ENCODE data around the gene SLC38A3.

SLC38A3 gene

DNA sequence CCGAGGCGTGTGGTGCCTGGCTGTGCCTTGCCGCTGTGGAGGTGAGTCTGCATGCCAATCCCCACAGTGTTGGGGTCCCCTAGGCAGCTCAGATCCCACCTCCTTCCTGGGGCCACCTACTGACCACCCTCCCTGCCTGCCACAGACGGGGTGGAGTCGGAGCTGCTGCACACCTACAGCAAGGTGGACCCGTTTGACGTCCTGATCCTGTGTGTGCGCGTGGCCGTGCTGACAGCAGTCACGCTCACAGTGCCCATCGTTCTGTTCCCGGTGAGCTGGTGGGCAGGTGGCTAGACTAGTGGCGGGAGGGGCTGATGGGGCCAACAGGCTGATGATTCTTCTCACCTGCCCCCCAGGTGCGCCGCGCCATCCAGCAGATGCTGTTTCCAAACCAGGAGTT, 13.4 kb downstream of the SLC38A3 start:
- no peak for ATAC-seq (ENCODE audit: low read depth)

DNA sequence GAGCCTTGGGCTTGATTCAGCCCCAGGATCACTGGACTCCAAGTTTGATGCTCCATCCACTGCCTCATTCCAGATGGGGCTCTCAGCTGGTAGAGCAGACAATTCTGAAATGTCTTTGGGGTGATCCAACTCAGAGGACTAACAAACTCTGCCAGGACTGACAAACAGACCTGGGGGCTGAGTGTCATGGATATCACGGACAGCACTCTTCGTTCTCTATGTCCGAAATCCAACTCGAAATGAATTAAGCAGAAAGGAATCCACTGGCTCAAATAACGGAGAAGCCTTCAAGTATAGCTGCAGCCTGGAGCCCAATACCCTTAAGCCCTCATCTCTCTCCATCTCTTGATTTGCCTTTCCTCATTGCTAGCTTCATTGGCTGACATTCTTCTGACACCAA, 14.2 kb downstream of the SLC38A3 start:
- H3K36me3 ChIP-seq (ENCODE audit: low read depth): no peaks in the 10 kb centered on the region
- no peaks in the 10 kb centered on the region for H3K4me1 ChIP-seq (ENCODE audit: insufficient read depth, poor library complexity, severe bottlenecking)
- no peak overlapping the region for H3K4me3 ChIP-seq (ENCODE audit: severe bottlenecking)
- no peaks in the 10 kb centered on the region for H3K27me3 ChIP-seq (ENCODE audit: insufficient read depth, poor library complexity, severe bottlenecking)
- no peaks in the 10 kb centered on the region for H3K9me3 ChIP-seq (ENCODE audit: severe bottlenecking)
- H3K27ac ChIP-seq (ENCODE audit: poor library complexity, severe bottlenecking): no peak overlapping the region
- DNase-seq (ENCODE audit: low spot score) (no peak), ATAC-seq (ENCODE audit: low read depth) (no peak)
- TF ChIP-seq, protein P1, sequence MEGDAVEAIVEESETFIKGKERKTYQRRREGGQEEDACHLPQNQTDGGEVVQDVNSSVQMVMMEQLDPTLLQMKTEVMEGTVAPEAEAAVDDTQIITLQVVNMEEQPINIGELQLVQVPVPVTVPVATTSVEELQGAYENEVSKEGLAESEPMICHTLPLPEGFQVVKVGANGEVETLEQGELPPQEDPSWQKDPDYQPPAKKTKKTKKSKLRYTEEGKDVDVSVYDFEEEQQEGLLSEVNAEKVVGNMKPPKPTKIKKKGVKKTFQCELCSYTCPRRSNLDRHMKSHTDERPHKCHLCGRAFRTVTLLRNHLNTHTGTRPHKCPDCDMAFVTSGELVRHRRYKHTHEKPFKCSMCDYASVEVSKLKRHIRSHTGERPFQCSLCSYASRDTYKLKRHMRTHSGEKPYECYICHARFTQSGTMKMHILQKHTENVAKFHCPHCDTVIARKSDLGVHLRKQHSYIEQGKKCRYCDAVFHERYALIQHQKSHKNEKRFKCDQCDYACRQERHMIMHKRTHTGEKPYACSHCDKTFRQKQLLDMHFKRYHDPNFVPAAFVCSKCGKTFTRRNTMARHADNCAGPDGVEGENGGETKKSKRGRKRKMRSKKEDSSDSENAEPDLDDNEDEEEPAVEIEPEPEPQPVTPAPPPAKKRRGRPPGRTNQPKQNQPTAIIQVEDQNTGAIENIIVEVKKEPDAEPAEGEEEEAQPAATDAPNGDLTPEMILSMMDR (IDR thresholded peaks at IDR 0.05; ENCODE audit: poor library complexity, severe bottlenecking): no peak

More for the DNA sequence above, 13.4 kb downstream of the SLC38A3 start:
- no peak overlapping the region for H3K27ac ChIP-seq (ENCODE audit: poor library complexity, severe bottlenecking)
- no peak overlapping the region for H3K4me3 ChIP-seq (ENCODE audit: severe bottlenecking)
- H3K9me3 ChIP-seq (ENCODE audit: severe bottlenecking): no peaks in the 10 kb centered on the region
- no peaks in the 10 kb centered on the region for H3K36me3 ChIP-seq (ENCODE audit: low read depth)
- no peak for DNase-seq (ENCODE audit: low spot score)
- no peaks in the 10 kb centered on the region for H3K4me1 ChIP-seq (ENCODE audit: insufficient read depth, poor library complexity, severe bottlenecking)
- no peaks in the 10 kb centered on the region for H3K27me3 ChIP-seq (ENCODE audit: insufficient read depth, poor library complexity, severe bottlenecking)
- TF ChIP-seq, protein P1 (IDR thresholded peaks at IDR 0.05; ENCODE audit: poor library complexity, severe bottlenecking): no peak

DNA sequence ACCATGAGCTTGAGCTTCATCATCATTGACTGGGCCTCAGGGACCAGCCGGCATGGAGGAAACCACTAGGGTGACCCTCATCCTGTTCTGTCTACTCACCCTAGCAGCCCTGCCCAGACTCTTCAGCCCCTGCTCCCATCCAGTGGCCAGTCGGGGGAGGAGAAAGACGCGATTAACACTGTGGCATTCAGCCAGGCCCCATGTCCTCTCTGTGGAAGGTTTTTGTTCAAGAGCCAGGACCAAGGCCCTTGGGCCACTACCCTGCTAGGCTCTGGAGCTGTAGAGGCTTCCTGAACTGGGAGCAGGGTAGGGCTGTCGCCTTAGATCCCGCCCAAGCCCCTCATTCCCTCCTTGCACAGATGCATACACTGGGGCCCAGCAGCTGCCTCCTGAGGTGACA, 15.0 kb downstream of the SLC38A3 start:
- TF ChIP-seq, protein P1 (IDR thresholded peaks at IDR 0.05; ENCODE audit: poor library complexity, severe bottlenecking): no peak
- no peaks in the 10 kb centered on the region for H3K27me3 ChIP-seq (ENCODE audit: insufficient read depth, poor library complexity, severe bottlenecking)
- ATAC-seq (ENCODE audit: low read depth): no peak

DNA sequence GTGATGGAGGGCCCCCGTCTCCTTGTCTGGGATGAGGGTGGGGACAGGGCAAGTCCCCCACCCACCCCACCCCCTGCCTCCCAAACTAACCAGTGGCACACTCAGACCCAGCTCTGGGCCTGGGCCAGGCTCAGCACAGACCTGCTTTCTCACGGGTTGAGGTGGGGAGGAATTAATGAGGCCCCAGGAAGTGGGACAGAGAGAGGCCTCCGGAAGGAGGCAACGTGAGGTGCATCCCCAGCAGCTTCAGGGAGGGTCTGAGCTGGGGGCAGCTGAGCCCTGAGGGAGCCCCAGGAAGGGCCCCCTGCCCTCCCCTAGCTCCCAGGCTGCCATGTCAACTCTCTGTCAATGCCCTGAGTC, 16.0 kb downstream of the SLC38A3 start:
- Histone ChIP-seq H3K27ac (ENCODE audit: poor library complexity, severe bottlenecking) (no peak overlapping the region), H3K9me3 (ENCODE audit: severe bottlenecking) (no peaks in the 10 kb centered on the region), H3K4me1 (ENCODE audit: insufficient read depth, poor library complexity, severe bottlenecking) (no peaks in the 10 kb centered on the region), H3K36me3 (ENCODE audit: low read depth) (no peaks in the 10 kb centered on the region), H3K27me3 (ENCODE audit: insufficient read depth, poor library complexity, severe bottlenecking) (no peaks in the 10 kb centered on the region), H3K4me3 (ENCODE audit: severe bottlenecking) (no peak overlapping the region)
- no peak for ATAC-seq (ENCODE audit: low read depth)
- DNase-seq (ENCODE audit: low spot score): no peak
- TF ChIP-seq, protein P1 (IDR thresholded peaks at IDR 0.05; ENCODE audit: poor library complexity, severe bottlenecking): no peak

More for the DNA sequence above, 15.0 kb downstream of the SLC38A3 start:
- no peak for DNase-seq (ENCODE audit: low spot score)
- H3K36me3 ChIP-seq (ENCODE audit: low read depth): no peaks in the 10 kb centered on the region
- H3K27ac ChIP-seq (ENCODE audit: poor library complexity, severe bottlenecking): no peak overlapping the region
- no peaks in the 10 kb centered on the region for H3K9me3 ChIP-seq (ENCODE audit: severe bottlenecking)
- H3K4me3 ChIP-seq (ENCODE audit: severe bottlenecking): no peak overlapping the region
- H3K4me1 ChIP-seq (ENCODE audit: insufficient read depth, poor library complexity, severe bottlenecking): no peaks in the 10 kb centered on the region

DNA sequence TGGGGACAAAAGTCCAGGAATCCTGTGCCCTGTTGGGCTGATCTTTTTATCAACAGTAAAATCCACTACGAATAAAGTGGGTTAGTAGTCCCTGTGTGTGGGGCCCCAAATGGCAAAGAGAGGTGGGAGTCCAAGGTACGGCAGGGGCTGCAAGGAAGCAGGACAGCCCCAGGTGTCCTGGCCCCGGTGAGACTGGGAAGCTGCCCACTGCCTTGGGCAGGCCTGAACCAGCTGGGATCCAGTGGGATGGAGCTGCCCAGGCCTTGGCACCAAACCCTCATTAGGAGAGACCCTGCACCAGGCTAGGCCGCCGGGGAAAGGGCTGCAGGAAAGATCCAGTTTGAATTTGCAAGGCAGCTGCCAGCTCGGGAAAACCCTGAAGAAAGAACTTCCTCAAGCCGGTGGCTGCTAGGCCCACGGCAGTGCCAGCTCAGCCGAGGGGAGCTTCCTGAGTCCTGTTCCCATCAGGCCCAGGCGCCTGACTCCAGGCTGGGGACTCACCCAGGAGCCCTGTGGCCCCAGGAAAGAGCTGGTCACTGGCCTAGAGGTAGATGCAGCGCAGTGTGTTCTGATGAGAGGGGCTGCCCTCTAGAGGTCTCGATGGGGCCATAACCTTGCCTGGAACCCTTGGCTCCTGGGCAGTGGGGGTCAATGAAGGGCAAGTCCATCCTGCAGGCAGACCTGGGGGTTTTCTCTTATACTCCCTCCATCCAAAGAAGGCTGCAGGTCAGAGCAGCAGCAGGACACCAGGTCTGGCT, 16.5 kb downstream of the SLC38A3 start:
- H3K27me3 ChIP-seq (ENCODE audit: insufficient read depth, poor library complexity, severe bottlenecking): no peaks in the 10 kb centered on the region
- no peak overlapping the region for H3K4me3 ChIP-seq (ENCODE audit: severe bottlenecking)
- ATAC-seq (ENCODE audit: low read depth) (no peak), DNase-seq (ENCODE audit: low spot score) (no peak)
- TF ChIP-seq, protein P1 (IDR thresholded peaks at IDR 0.05; ENCODE audit: poor library complexity, severe bottlenecking): no peak
- no peaks in the 10 kb centered on the region for H3K9me3 ChIP-seq (ENCODE audit: severe bottlenecking)
- H3K27ac ChIP-seq (ENCODE audit: poor library complexity, severe bottlenecking): no peak overlapping the region
- H3K36me3 ChIP-seq (ENCODE audit: low read depth): no peaks in the 10 kb centered on the region
- H3K4me1 ChIP-seq (ENCODE audit: insufficient read depth, poor library complexity, severe bottlenecking): no peaks in the 10 kb centered on the region

All from RWPE2 (cell line).